ENCODE results near the gene SLCO2B1.

Gene SLCO2B1

GRCh38 chr11:75195167-75195962 is 44.5 kb downstream of the SLCO2B1 start:
- no peak for DNase-seq

- no peak for DNase-seq
These were observed 45.5 kb downstream of the SLCO2B1 start for GRCh38 chr11:75196426-75196825.

DNA sequence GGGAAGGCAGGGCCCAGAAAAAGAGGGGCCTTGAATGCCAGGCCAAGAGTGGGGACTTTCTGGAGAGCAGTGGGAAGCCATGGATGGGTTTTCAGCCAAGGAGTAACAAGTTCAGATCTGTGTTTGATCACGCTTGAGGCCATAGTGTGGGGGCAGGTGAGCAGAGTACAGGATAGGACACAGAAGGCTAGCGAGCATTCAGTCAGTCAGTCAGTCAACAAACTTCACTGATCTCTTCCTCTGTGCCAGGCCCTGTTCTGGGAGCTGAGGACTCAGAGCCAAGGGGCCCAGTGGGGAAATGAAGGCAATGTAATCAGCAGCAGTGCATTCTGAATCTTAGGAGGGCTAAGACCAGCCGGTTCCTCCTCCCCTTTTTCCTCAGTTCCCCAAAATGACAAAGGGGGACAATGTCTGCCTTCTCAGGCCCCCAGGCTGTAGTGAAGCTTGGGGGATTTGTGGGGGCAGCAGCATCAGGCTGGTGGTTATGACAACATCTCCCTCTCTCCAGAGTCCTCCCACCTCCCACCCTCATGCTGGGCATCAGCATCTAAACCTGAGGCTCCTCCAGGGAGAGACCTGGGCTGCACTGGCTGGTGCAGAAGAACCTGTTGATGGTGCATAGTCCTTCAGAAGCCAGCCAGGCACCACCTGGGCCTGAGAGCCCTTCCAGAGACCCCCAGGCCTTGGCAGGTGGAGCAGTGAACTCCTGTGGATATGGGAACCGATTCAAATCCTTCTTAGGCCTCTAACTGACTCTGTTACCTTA is 46.8 kb downstream of the SLCO2B1 start:
- DNase-seq, result no peak

GRCh38 chr11:75198278-75198973 is 47.5 kb downstream of the SLCO2B1 start:
- DNase-seq, result no peak

- DNase-seq, result no peak
These were observed 48.6 kb downstream of the SLCO2B1 start for GRCh38 chr11:75199412-75199955.

DNA sequence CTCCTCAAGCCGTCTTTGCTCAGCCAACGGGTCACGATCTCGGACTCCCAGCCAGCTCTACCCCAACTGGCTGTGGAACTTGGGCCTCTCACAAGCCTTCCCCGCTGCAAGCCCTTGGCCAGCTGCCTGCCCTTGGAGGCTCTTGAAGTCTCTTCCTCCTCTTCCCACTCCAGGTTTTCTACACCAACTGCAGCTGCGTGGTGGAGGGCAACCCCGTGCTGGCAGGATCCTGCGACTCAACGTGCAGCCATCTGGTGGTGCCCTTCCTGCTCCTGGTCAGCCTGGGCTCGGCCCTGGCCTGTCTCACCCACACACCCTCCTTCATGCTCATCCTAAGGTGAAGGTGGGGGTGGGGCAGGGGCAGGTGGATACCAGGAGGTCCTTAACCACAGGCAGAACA is 49.1 kb downstream of the SLCO2B1 start:
- DNase-seq, result no peak

DNA sequence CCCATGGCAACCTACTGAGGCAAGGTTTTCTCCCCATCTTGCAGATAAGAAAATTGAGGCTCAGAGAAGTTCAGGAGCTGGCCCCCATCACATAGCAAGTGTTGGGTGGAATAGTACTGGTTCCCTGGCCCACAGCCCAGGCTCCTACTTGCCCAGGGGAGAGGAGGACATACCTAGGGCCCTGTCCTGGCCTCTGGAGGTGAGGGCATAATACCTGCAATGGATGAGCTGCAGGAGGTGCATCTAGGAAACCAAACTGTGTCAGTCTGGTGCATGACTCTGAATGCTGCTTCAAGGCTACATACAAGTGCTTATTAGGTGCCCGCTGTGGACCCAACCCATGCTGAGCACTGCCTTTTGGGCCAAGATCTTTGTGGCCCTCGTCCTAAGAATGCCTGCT is 49.6 kb downstream of the SLCO2B1 start:
- no peak for DNase-seq

DNA sequence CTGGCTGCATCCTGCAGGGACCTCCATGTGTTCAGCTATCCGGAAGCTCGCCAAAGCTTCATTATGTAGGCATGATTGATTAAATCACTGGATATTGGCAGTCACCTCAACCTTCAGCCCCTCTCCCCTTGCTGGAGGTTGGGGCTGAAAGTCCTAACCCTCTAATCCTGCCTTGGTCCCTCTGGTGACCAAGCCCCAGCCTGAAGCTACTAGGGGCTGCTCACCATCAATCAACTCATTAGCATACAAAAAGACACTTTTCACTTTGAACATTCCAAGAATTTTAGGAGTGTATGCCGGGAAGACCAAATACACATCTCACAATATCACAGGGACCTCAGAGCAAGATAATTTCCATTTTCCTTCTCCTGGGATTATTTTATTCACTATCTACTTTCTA is 50.9 kb downstream of the SLCO2B1 start:
- no peak for DNase-seq

DNA sequence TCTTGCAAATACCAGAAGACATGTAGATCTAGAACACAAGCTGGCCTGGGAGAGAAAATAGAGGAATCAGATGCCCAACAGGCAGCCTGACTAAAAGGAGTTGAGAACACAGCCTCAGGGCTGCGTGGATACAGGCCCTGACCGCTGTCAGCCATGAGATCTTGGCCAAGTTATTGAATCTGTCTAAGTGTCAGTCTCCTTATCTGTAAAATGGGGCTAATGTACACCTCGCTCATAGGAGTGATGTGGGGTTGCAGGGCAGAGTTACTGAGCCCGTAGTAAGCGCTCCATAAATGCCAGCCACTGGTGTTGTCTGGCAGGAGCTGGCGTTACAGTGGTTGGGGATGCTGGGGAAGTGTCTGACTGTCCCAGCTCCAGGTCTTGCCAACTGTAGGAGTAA is 51.3 kb downstream of the SLCO2B1 start:
- no peak for DNase-seq

- no peak for DNase-seq
These were observed 52.2 kb downstream of the SLCO2B1 start for GRCh38 chr11:75203138-75203537.

DNA sequence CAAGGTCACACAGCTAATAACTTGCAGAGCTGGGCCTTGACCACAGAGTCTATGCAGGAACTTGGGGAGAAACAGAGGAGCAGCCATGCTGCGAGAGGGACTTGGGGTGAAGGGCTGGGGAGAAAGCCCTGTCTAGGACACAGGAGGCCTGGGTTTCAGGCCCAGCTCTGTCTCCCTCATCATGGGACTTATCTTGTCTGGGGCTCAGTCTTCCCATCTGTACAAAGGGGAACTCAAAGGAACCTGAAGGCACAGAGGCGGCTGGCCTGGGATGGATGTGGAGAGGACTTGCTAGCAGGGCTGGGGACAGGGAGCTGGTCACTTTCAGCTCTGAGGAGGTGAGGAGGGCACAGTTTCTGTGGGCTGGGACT is 52.7 kb downstream of the SLCO2B1 start:
- no peak for DNase-seq

DNA sequence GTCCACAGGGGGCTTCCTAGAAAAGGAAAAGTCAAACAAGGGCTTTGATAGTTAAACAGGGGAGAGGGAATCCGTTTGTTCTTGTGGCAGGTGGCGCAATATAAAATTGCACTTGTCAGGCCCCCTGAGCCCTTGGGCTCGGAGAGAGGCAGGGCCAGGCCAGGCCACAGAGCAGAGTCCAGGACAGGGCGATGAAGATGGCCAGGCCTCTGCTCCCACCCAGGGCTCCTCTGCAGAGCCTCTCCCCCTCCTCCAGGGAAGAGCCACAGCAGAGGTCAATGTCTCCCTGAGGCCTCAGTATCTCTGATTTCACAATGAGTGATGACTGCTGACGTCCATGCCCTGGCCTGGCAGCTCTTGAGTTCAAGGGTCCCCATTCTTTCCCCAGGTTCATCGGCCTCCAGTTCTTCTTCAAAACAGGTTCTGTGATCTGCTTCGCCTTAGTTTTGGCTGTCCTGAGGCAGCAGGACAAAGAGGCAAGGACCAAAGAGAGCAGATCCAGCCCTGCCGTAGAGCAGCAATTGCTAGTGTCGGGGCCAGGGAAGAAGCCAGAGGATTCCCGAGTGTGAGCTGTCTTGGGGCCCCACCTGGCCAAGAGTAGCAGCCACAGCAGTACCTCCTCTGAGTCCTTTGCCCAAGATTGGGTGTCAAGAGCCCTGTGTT is 53.2 kb downstream of the SLCO2B1 start:
- DNase-seq, result no peak

- peak; percentile 95 for DNase-seq
These were observed 54.0 kb downstream of the SLCO2B1 start for GRCh38 chr11:75204685-75205563.

- DNase-seq, result no peak
These were observed 54.7 kb downstream of the SLCO2B1 start for GRCh38 chr11:75205564-75206020.

- no peak for DNase-seq
These were observed 57.5 kb downstream of the SLCO2B1 start for GRCh38 chr11:75208446-75208845.

GRCh38 chr11:75212411-75212810 is 61.5 kb downstream of the SLCO2B1 start:
- DNase-seq, result no peak

DNA sequence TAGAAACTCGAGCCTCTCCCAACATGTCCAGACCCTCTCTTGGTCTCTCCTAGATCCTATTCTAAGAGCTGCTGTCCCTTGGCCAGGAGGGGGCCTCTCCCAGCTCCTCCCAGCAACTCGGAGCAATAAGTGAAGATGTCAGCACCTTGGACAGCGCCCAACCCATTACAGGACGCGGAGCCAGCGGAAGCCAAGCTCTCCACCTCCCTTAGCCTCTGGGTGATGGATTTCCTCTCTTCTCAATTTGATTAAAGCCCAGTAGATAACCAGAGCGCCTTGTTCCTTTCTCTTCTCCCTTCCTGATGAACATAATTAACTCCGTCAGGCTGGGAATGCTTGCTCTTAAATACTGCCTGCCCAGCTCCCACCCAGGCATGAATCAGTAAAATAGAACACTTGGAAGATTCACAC is 63.5 kb downstream of the SLCO2B1 start:
- peak; percentile 91 for DNase-seq

GRCh38 chr11:75214843-75215242 is 63.9 kb downstream of the SLCO2B1 start:
- DNase-seq, result no peak

- DNase-seq, result no peak
These were observed 69.0 kb downstream of the SLCO2B1 start for GRCh38 chr11:75219869-75220268.

DNA sequence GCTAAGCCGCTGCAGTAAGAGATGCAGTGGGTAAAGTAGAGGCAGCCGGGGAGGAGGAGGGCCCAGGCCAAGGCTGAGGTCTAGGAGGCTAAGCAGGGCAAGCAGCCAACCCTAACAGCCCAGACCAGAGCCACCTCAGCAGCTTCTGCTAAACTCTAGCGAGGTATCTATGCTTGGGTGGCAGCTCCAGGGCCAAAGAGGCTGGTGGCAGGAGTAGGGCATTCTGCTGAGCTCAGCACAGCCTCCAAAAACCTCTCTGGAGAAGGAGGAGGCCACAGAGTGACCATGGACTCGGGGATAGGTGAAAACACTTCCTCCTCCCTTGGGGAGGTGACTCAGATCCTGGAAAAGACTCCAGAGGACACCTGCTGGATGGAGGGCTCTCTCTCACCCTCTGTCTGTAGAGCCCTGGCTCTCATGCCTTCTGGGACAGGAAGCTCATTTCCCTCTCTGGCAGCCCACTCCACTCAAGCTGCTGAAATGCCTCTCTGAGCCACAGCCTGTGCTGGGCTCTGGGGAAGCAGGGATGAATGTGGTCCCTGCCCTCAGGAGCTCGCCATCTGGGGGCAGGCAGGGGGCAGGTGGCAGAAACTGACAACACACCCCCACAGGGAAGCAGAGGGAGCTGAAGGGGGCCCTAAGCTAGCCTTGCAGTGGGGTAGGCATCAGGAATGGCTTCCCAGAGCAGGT is 73.2 kb downstream of the SLCO2B1 start:
- DNase-seq, result no peak

- DNase-seq, result no peak
These were observed 74.9 kb downstream of the SLCO2B1 start for GRCh38 chr11:75225794-75226193.
